ENCODE data around the gene ZNF415. TPM values are rescaled to one million over a fixed set of nuclear protein-coding genes. Genes with fewer than 3 reads are reported as not detected.
"Not testable (repeated sequence)": the region's sequence is repeated elsewhere in the genome, so short reads cannot be mapped to it uniquely, and the experiment has no call there.

Gene ZNF415
- total and polyA plus RNA-seq, 3 donors from 2014 or later, result 42.5 to 63.8 (median 43.8) TPM

- H3K4me3 ChIP-seq, result peak overlapping the region in 1 of 2 donors; percentile 94
- TF ChIP-seq, protein P1, sequence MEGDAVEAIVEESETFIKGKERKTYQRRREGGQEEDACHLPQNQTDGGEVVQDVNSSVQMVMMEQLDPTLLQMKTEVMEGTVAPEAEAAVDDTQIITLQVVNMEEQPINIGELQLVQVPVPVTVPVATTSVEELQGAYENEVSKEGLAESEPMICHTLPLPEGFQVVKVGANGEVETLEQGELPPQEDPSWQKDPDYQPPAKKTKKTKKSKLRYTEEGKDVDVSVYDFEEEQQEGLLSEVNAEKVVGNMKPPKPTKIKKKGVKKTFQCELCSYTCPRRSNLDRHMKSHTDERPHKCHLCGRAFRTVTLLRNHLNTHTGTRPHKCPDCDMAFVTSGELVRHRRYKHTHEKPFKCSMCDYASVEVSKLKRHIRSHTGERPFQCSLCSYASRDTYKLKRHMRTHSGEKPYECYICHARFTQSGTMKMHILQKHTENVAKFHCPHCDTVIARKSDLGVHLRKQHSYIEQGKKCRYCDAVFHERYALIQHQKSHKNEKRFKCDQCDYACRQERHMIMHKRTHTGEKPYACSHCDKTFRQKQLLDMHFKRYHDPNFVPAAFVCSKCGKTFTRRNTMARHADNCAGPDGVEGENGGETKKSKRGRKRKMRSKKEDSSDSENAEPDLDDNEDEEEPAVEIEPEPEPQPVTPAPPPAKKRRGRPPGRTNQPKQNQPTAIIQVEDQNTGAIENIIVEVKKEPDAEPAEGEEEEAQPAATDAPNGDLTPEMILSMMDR (IDR thresholded peaks at IDR 0.05), result no peak
- no peak for TF ChIP-seq POLR2A (IDR thresholded peaks at IDR 0.05)
These were observed 31.2 kb downstream of the ZNF415 start for GRCh38 chr19:53101518-53101917.

DNA sequence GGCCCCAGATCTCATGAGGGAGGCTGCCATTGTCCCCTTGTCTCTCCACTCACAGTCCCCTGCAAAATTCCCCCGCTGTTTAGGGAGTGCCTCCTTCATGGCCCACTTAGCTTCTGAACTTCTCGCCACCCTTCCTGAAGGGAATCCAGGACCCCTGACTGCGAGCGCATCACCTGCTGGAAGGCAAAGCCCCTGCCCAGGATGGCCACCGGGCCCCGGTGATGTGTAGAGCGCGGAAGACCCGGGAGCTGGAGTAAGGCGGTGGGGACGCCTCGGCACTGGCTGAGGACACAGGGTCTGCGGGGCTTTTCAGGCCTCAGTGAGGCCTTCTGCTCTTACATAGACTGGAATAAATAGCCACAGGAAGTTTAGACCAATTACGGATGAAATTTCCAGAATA is 34.1 kb downstream of the ZNF415 start:
- H3K36me3 ChIP-seq (ENCODE audit: low read depth, missing control alignments); intact Hi-C loops (cut with DNase I; ENCODE audit: low total_unique reads); DNase-seq; H3K4me3 ChIP-seq; H3K27me3 ChIP-seq; H3K9me3 ChIP-seq; H3K27ac ChIP-seq: not testable (repeated sequence)
- WGBS, 2 donors, result 91 to 96% methylated on average over 14 of the region's 14 CpGs
- H3K4me1 ChIP-seq, result peaks cover 29% of the 10 kb centered on the region

More at GRCh38 chr19:53101518-53101917, 31.2 kb downstream of the ZNF415 start:
- intact Hi-C loops (cut with DNase I; ENCODE audit: low total_unique reads), result no loop called here
- H3K36me3 ChIP-seq (ENCODE audit: low read depth, missing control alignments), result no peaks in the 10 kb centered on the region
- peaks cover 15% of the 10 kb centered on the region for H3K4me1 ChIP-seq
- H3K27me3 ChIP-seq, result no peaks in the 10 kb centered on the region
- no peak overlapping the region for H3K27ac ChIP-seq
- H3K9me3 ChIP-seq, result no peaks in the 10 kb centered on the region
- DNase-seq, result no peak
- 17 to 31% methylated on average over 1 of the region's 1 CpG for WGBS, 2 donors

DNA sequence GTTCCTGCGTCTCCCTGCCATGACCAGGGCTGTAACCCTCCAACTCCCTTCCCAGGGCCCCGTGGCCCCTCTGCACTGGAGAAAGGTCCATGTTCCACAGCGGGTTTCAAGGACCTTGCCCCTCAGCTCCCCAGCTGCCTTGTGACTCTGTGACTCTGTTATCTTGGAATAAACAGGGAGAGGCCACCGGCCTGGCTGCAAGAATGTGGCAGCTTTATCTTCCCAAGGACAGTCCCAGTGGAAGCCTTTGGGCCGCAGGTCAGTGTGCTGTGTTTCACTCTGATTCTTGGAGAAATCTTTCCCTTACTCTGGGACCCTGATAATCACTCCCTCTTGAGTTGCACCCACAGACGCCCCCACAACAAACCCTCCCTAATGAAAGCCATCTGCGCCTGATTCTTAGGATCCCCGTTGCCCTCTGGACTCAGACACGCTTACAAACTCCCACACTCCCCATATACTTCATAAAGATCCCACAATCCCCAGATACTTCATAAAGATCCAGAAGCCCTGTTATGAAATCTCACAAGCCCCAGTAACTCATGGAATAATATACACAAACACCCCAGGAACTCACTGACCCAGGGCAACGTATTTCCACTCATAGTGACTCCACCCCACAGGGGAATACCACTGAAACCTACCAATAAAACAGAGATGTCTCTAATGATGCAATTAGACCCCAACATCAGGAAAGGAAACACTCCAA is 35.6 kb downstream of the ZNF415 start:
- H3K4me3 ChIP-seq; H3K36me3 ChIP-seq (ENCODE audit: low read depth, missing control alignments); H3K27me3 ChIP-seq; H3K27ac ChIP-seq; DNase-seq; H3K9me3 ChIP-seq; intact Hi-C loops (cut with DNase I; ENCODE audit: low total_unique reads): not testable (repeated sequence)
- WGBS, 2 donors, result 53 to 70% methylated on average over 5 of the region's 10 CpGs
- H3K4me1 ChIP-seq, result peaks cover 29% of the 10 kb centered on the region

DNA sequence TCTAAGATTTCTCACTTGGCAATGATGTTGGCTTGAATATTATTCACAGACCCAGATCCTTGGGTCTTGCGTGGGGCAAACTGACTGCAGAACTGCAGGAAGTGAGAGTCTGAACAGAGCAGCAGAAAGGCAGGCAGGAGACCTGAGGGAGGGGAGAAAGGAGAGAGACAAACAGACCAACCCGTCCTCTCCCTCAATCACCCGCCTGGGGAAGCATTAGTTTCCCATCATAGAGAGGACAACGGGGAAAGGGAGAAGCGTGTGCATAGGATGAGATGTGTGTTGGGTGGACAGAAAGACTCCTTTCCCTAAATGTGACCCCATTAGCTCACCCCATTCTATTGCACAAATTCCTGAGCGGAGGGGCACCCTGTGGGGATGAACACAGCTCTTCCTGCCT is 36.1 kb downstream of the ZNF415 start:
- intact Hi-C loops (cut with DNase I; ENCODE audit: low total_unique reads); H3K27me3 ChIP-seq; H3K9me3 ChIP-seq; H3K4me3 ChIP-seq; H3K36me3 ChIP-seq (ENCODE audit: low read depth, missing control alignments); DNase-seq; H3K27ac ChIP-seq: not testable (repeated sequence)
- WGBS, 2 donors, result 30 to 43% methylated on average over 3 to 4 of the region's 6 CpGs
- peaks cover 25% of the 10 kb centered on the region for H3K4me1 ChIP-seq

DNA sequence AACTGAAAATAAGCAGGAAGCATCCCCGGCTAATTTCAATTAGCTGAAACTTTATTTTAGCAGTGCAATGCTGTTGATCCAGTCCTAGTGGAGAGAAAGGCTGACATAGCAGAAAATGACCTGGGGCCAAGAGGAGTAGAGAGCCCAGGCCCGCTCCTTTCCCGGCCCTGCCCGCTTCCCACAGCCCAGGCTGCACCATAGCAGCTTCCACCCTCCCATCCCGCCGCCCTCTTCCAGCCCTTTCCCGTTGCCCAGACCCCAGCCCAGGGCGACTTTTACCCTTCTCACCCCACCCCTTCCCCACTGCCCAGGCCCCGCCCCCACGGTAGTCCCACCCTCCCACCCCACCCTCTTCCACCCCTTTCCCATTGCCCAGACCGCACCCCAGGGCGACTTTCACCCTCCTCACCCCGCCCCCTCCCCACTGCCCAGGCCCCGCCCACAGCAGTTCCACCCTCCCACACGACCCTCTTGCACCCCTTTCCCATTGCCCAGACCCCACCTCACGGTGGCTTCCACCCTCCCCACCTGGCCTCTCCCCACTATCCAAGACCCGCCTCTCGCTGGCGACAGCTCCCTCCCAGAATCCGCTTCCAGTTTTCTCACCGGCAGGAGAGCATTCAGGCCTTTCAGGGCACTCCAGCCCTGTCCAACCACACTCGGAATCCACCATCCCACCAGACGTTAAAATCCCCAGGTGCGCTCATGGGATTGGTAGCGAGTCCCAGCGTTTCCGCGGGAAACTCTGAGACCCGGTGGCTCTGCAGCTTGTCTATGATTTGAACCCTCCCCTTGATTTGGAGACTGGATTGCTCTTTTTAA is 37.7 kb downstream of the ZNF415 start:
- Histone ChIP-seq H3K36me3 (ENCODE audit: low read depth, missing control alignments) (no peaks in the 10 kb centered on the region), H3K27ac (peak overlapping the region; percentile 44 to 51), H3K9me3 (no peaks in the 10 kb centered on the region), H3K4me1 (peaks cover 25% of the 10 kb centered on the region), H3K4me3 (no peak overlapping the region), H3K27me3 (no peaks in the 10 kb centered on the region)
- DNase-seq, result no peak
- 45 to 56% methylated on average over 28 to 29 of the region's 29 CpGs for WGBS, 2 donors
- intact Hi-C loops (cut with DNase I; ENCODE audit: low total_unique reads), result no loop called here
- no peak for TF ChIP-seq POLR2A (IDR thresholded peaks at IDR 0.05)

- H3K36me3 ChIP-seq (ENCODE audit: low read depth, missing control alignments), result no peaks in the 10 kb centered on the region
- DNase-seq, result no peak
- 39 to 42% methylated on average over 1 of the region's 1 CpG for WGBS, 2 donors
- no peak overlapping the region for H3K27ac ChIP-seq
- no peak for TF ChIP-seq POLR2A (IDR thresholded peaks at IDR 0.05)
- TF ChIP-seq, protein P1 (IDR thresholded peaks at IDR 0.05), result no peak
- H3K4me3 ChIP-seq, result no peak overlapping the region
- peaks cover 20% of the 10 kb centered on the region for H3K4me1 ChIP-seq
- no peaks in the 10 kb centered on the region for H3K9me3 ChIP-seq
- intact Hi-C loops (cut with DNase I; ENCODE audit: low total_unique reads), result no loop called here
- H3K27me3 ChIP-seq, result no peaks in the 10 kb centered on the region
These were observed 40.0 kb downstream of the ZNF415 start for GRCh38 chr19:53092723-53093122.
